SU-DHL-6 (cell line): ENCODE results near the gene ABHD13.

Source experiments
- EZH2phosphoT487 ChIP-seq: fragments of 200-600 bp; sonication (generic), shearing (Covaris generic); conservative IDR thresholded peaks from 2 replicates; pipeline ENCODE4 v1.6.1; 2018; ENCODE audit warnings: mild to moderate bottlenecking, antibody characterized with exemption, low read length, moderate library complexity, mixed read lengths
- TF ChIP-seq, protein P1 (sequence below): fragments of 200-600 bp; sonication (generic); IDR thresholded peaks from one replicate; pipeline ENCODE4 v1.5.1; 2017; ENCODE audit warnings: antibody characterized with exemption, mild to moderate bottlenecking, low read length, moderate library complexity; ENCODE audit not compliant: insufficient read depth, poor library complexity, severe bottlenecking

DNA sequence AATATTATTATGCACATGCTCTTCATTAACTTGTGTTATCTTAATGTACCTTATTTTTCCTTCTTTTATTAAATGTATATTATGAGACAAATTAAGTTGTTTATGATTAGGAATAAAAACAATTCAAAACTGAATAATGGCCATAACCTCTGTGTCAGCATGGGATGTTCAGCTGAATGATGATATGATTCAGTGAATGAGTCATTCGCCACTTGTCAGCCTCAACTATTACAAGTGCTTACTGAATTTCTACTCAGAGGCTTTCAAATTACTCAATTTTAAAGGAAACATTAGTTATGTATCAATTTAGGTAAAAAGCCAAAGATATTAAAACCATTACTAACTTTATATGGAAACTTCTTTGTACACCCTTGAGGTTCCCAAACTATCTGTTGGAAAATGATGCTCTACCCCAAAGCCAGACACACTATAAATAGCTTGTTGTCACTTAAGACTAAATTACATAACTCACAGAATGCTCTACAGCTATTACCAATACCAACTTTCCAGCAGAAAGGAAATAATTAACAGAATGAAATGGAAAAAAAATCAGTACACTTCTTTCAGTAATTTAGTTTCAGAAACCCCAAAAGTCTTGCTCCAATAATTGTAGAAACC, 17.3 kb upstream of the ABHD13 start:
- TF ChIP-seq, protein P1, sequence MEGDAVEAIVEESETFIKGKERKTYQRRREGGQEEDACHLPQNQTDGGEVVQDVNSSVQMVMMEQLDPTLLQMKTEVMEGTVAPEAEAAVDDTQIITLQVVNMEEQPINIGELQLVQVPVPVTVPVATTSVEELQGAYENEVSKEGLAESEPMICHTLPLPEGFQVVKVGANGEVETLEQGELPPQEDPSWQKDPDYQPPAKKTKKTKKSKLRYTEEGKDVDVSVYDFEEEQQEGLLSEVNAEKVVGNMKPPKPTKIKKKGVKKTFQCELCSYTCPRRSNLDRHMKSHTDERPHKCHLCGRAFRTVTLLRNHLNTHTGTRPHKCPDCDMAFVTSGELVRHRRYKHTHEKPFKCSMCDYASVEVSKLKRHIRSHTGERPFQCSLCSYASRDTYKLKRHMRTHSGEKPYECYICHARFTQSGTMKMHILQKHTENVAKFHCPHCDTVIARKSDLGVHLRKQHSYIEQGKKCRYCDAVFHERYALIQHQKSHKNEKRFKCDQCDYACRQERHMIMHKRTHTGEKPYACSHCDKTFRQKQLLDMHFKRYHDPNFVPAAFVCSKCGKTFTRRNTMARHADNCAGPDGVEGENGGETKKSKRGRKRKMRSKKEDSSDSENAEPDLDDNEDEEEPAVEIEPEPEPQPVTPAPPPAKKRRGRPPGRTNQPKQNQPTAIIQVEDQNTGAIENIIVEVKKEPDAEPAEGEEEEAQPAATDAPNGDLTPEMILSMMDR: no peak
- TF ChIP-seq EZH2phosphoT487: no peak
